Thyroid gland (tissue), 4 donors: ENCODE measurements around the gene PRICKLE1. TPM values are rescaled to one million over a fixed set of nuclear protein-coding genes. Genes with fewer than 3 reads are reported as not detected.

Experiments used
- DNase-seq, 2 donors: peaks; one replicate each; pipeline ENCODE4 v3.0.0-alpha.2; 2019
- H3K27ac ChIP-seq, 3 donors: fragments of 200-600 bp; sonication (generic); 1 replicate in 2 of 3; 2 replicates in 1 of 3; pipeline ENCODE4 v1.5.1; 2016 to 2019; ENCODE audit warnings: mild to moderate bottlenecking in 1 of 3, moderate library complexity in 1 of 3
- H3K27me3 ChIP-seq: fragments of 200-600 bp; sonication (generic); one replicate; pipeline ENCODE4 v1.5.1; 2019
- H3K36me3 ChIP-seq, 2 donors: fragments of 200-600 bp; sonication (generic); one replicate each; pipeline ENCODE4 v1.5.1; 2016 to 2019
- H3K4me1 ChIP-seq, 2 donors: fragments of 200-600 bp; sonication (generic); one replicate each; pipeline ENCODE4 v1.5.1; 2017 to 2019
- H3K4me3 ChIP-seq, 3 donors: fragments of 200-600 bp; sonication (generic); replicated peaks in 1 of 3; 1 replicate in 2 of 3; 2 replicates in 1 of 3; pipeline ENCODE4 v1.5.1; 2016; ENCODE audit warnings: mild to moderate bottlenecking in 1 of 3
- H3K9me3 ChIP-seq: fragments of 200-600 bp; sonication (generic); one replicate; pipeline ENCODE4 v1.5.1; 2017
- POLR2A ChIP-seq, 2 donors: fragments of 450-650 bp; IDR thresholded peaks; one replicate each; pipeline ENCODE4 v1.6.1; 2017; ENCODE audit warnings: antibody characterized with exemption in 2 of 2, mild to moderate bottlenecking in 2 of 2, moderate library complexity in 1 of 2
- WGBS, 2 donors: methylation state at CpG; one replicate each; pipeline ENCODE4 v1.1.5; 2017; 5-methylcytosine and 5-hydroxymethylcytosine counted together
- intact Hi-C: fragments of 100-400 bp; cut with DNase I; formaldehyde crosslinking; loops from one replicate; pipeline ENCODE4 v1.15.1; 2023
- total RNA-seq, 4 donors: library from RNA; depleted of rRNA; stranded (reverse); fragments of >200 nt; gene quantifications; one replicate each; pipeline ENCODE4 v1.2.3, GENCODE V29; 2016
- TF ChIP-seq, protein P1 (sequence below), 6 experiments: fragments of 200-600 bp in 3 of 6; fragments of 450-650 bp in 3 of 6; sonication (generic) in 3 of 6; IDR thresholded peaks; one replicate each; pipeline ENCODE4 v1.5.1; 2016 to 2019; ENCODE audit warnings: antibody characterized with exemption in 6 of 6, mild to moderate bottlenecking in 2 of 6, inconsistent platforms in 1 of 6, moderate library complexity in 1 of 6

The PRICKLE1 gene
- total RNA-seq, 4 donors from 2014 or later = 17.2 to 25.4 (median 19.6) TPM

- WGBS, 2 donors = 79 to 89% methylated on average over 2 of the region's 2 CpGs
- intact Hi-C loops = no loop called here
- Histone ChIP-seq H3K27me3 (no peaks in the 10 kb centered on the region), H3K36me3 (no peaks in the 10 kb centered on the region), H3K4me3 (no peak overlapping the region), H3K9me3 (no peaks in the 10 kb centered on the region), H3K27ac (no peak overlapping the region), H3K4me1 (no peaks in the 10 kb centered on the region)
- no peak for TF ChIP-seq POLR2A (IDR thresholded peaks at IDR 0.05)
- TF ChIP-seq, protein P1, sequence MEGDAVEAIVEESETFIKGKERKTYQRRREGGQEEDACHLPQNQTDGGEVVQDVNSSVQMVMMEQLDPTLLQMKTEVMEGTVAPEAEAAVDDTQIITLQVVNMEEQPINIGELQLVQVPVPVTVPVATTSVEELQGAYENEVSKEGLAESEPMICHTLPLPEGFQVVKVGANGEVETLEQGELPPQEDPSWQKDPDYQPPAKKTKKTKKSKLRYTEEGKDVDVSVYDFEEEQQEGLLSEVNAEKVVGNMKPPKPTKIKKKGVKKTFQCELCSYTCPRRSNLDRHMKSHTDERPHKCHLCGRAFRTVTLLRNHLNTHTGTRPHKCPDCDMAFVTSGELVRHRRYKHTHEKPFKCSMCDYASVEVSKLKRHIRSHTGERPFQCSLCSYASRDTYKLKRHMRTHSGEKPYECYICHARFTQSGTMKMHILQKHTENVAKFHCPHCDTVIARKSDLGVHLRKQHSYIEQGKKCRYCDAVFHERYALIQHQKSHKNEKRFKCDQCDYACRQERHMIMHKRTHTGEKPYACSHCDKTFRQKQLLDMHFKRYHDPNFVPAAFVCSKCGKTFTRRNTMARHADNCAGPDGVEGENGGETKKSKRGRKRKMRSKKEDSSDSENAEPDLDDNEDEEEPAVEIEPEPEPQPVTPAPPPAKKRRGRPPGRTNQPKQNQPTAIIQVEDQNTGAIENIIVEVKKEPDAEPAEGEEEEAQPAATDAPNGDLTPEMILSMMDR (IDR thresholded peaks at IDR 0.05) = no peak
- DNase-seq = no peak
Observed at GRCh38 chr12:42570076-42570475, 19.5 kb downstream of the PRICKLE1 start.

DNA sequence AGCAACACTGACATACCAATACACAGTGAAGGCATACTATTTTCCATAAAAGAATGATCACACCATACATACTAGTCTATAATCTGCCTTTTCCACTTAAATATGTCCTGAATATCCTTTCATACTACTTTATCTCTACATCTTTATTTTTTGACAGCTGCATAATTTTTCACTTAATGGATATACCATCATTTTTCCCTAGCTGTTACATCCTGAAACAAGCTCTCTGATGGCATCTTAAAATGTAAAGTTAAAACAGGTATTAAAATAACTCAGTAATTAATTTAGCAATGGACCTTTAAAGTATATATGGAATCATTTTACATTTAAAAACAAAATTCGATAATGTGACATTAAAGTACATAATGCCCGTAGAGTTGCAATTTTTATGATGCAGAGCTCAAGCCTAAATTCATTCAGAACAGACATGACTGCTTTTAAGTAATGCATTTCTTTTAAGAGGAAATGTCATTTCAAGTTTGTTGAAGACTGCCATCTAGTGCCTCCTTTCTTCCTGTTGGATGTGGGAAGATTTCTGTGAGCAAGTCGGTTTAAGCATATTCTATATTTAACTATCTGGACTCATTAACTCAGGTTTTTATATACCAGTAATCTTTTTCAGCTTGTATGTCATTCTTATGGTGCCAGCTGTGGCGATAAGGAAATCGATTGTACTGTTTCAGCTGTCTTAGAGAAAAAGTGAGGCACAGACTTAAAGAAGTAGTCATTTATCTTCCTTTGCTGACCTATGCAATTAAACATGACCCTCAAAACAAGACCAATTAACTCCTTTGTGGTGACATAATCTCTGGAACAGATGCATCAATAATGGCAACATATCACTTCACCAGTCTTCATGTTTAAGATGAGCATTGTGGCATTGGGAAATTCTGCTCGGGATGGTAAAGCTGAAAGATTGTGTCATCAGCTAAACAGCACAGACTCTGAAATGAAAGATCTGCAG lies 20.3 kb downstream of the PRICKLE1 start:
- intact Hi-C loops = loop anchor here (5.0 kb wide), 1 partner anchor 82 kb away; no protein-coding TSS in a partner anchor

GRCh38 chr12:42565633-42566032 lies 23.9 kb downstream of the PRICKLE1 start:
- no peak overlapping the region for H3K27ac ChIP-seq
- 52 to 59% methylated on average over 5 of the region's 5 CpGs for WGBS, 2 donors

More for the DNA sequence above, 20.3 kb downstream of the PRICKLE1 start:
- H3K27ac ChIP-seq = no peak overlapping the region
- H3K4me1 ChIP-seq = no peaks in the 10 kb centered on the region
- no peak for DNase-seq
- TF ChIP-seq, protein P1 (IDR thresholded peaks at IDR 0.05) = peak in 4 of 6 experiments; percentile 31 to 71 (median 66)
- TF ChIP-seq POLR2A (IDR thresholded peaks at IDR 0.05) = no peak
- WGBS, 2 donors = 21 to 25% methylated on average over 6 of the region's 6 CpGs
- no peak overlapping the region for H3K4me3 ChIP-seq
- no peaks in the 10 kb centered on the region for H3K9me3 ChIP-seq
- H3K36me3 ChIP-seq = no peaks in the 10 kb centered on the region
- no peaks in the 10 kb centered on the region for H3K27me3 ChIP-seq

GRCh38 chr12:42564996-42565395 lies 24.6 kb downstream of the PRICKLE1 start:
- H3K4me1 ChIP-seq = no peaks in the 10 kb centered on the region
- DNase-seq = no peak
- TF ChIP-seq, protein P1 (IDR thresholded peaks at IDR 0.05) = no peak
- TF ChIP-seq POLR2A (IDR thresholded peaks at IDR 0.05) = no peak
- 71 to 77% methylated on average over 2 of the region's 2 CpGs for WGBS, 2 donors
- intact Hi-C loops = loop anchor here (5.0 kb wide), 1 partner anchor 78 kb away; no protein-coding TSS in a partner anchor
- no peaks in the 10 kb centered on the region for H3K36me3 ChIP-seq
- no peak overlapping the region for H3K27ac ChIP-seq
- H3K27me3 ChIP-seq = no peaks in the 10 kb centered on the region
- H3K9me3 ChIP-seq = no peaks in the 10 kb centered on the region
- no peak overlapping the region for H3K4me3 ChIP-seq

More at GRCh38 chr12:42565633-42566032, 23.9 kb downstream of the PRICKLE1 start:
- no peak for DNase-seq
- Histone ChIP-seq H3K4me1 (no peaks in the 10 kb centered on the region), H3K27me3 (no peaks in the 10 kb centered on the region), H3K9me3 (no peaks in the 10 kb centered on the region), H3K4me3 (no peak overlapping the region), H3K36me3 (no peaks in the 10 kb centered on the region)
- TF ChIP-seq, protein P1 (IDR thresholded peaks at IDR 0.05) = no peak
- TF ChIP-seq POLR2A (IDR thresholded peaks at IDR 0.05) = no peak
- intact Hi-C loops = loop anchor here (5.0 kb wide), 1 partner anchor 78 kb away; no protein-coding TSS in a partner anchor

DNA sequence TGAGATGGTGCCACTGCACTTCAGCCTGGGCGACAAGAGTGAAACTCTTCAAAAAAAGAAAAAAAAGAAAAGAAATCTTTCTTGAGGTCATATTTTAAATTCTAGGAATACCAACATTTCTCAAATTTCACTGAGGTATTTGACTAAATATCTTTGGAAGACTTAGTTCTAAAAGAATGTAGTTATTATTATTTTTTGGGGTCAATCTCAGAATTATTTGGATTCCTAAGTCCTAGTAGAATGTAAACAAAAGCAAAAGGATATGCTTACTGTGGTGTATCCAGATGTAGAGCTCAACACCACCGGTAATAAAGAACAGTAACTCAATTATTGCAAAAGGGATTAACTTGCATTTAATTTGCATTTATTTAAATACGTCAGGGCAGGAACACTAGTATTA lies 25.0 kb downstream of the PRICKLE1 start:
- intact Hi-C loops = no loop called here
- Histone ChIP-seq H3K27ac (no peak overlapping the region), H3K27me3 (no peaks in the 10 kb centered on the region), H3K36me3 (no peaks in the 10 kb centered on the region), H3K4me3 (no peak overlapping the region), H3K9me3 (no peaks in the 10 kb centered on the region), H3K4me1 (no peaks in the 10 kb centered on the region)
- TF ChIP-seq, protein P1 (IDR thresholded peaks at IDR 0.05) = no peak
- no peak for TF ChIP-seq POLR2A (IDR thresholded peaks at IDR 0.05)
- 74 to 77% methylated on average over 3 of the region's 3 CpGs for WGBS, 2 donors
- DNase-seq = no peak
